HG02840 (cell line): Measurements from ENCODE around the gene SPECC1.
"Not testable (repeated sequence)": the region's sequence is repeated elsewhere in the genome, so short reads cannot be mapped to it uniquely, and the experiment has no call there.

Experiments
- ATAC-seq: cut with Tn5 transposase; IDR thresholded peaks from one replicate; pipeline ENCODE4 v1.9.1; 2021; ENCODE audit warnings: mild to moderate bottlenecking, moderate library complexity, moderate number of reproducible peaks; ENCODE audit not compliant: unreplicated experiment, low FRiP score

The SPECC1 gene, protein sequence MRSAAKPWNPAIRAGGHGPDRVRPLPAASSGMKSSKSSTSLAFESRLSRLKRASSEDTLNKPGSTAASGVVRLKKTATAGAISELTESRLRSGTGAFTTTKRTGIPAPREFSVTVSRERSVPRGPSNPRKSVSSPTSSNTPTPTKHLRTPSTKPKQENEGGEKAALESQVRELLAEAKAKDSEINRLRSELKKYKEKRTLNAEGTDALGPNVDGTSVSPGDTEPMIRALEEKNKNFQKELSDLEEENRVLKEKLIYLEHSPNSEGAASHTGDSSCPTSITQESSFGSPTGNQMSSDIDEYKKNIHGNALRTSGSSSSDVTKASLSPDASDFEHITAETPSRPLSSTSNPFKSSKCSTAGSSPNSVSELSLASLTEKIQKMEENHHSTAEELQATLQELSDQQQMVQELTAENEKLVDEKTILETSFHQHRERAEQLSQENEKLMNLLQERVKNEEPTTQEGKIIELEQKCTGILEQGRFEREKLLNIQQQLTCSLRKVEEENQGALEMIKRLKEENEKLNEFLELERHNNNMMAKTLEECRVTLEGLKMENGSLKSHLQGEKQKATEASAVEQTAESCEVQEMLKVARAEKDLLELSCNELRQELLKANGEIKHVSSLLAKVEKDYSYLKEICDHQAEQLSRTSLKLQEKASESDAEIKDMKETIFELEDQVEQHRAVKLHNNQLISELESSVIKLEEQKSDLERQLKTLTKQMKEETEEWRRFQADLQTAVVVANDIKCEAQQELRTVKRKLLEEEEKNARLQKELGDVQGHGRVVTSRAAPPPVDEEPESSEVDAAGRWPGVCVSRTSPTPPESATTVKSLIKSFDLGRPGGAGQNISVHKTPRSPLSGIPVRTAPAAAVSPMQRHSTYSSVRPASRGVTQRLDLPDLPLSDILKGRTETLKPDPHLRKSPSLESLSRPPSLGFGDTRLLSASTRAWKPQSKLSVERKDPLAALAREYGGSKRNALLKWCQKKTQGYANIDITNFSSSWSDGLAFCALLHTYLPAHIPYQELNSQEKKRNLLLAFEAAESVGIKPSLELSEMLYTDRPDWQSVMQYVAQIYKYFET

GRCh38 chr17:20009302-20010098 is at the start of gene SPECC1:
TSS of gene SPECC1 (plus strand) at chr17:20009359. CDS start at chr17:20096652, 87,293 bp downstream.
- ATAC-seq, result peak; percentile 84

DNA sequence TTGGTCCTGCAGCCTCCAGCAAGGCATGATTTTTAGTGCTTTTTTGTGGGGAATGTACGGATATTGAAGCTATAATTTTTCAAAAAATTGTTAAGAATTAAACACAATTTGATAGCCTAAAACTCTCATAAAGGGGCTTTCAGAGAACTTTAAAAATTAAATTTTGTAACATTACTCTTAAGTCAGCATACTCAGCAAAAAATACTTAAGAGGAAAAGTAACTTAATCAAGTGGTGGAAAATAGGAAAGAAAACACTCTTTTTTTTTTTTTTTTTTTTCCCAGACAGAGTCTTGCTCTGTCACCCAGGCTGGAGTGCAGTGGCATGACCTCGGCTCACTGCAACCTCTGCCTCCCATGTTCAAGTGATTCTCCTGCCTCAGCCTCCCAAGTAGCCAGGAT is 46.2 kb upstream of the SPECC1 start:
- ATAC-seq, result not testable (repeated sequence)

GRCh38 chr17:19973156-19973555 is 36.0 kb upstream of the SPECC1 start:
- no peak for ATAC-seq

- no peak for ATAC-seq
These were observed 33.6 kb upstream of the SPECC1 start for GRCh38 chr17:19975601-19976000.

DNA sequence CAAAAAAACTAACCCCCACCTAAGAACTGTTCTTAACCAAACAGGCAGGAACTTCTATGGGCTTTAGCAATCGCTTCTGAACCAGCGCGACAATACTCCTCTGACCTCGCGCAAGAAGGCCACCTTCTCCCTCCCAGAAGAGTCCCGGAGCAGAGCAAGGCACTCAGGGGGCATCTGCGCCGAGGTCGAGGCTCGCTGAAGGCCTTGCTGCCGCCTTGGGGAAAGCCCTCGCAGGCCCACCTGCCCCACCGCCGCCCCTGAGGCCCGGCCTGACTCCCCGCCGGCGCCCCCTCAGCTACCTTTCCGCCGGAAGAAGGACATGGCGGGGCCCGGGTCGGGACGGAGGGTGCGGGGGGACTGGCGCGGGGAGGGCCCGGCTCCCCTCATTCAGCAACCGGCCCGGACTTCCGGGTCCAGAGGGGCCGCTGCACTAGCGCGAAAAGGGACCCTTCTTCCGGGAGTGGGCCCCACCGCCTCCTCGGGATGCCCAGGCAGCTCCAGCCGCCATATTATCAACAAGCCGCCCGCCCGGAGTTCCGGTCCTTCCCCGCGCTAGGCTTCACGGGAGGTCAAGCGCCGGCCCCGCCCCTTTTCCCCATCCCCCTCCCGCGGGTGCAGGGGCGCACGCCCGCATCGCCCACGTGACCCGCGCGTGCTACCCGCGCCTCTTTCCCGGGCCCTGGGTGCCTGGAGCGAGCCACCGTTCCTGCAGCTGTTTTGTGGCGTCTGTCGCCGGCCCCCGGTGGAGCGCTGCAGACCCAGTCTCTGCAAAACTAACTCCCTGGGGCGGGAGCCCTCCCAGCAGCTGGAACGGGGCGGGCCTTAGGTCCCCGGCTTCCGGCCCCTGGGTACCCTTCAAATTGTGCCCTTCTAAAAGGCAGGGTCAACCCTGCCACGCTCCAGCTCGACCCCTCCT is 31.6 kb upstream of the SPECC1 start, which contains the start of gene AKAP10:
Gene AKAP10 (minus strand): TSS at position 536 of the 916 bp plus-strand sequence. CDS start 149 bp downstream, at position 387.
- ATAC-seq, result peak; percentile 85

DNA sequence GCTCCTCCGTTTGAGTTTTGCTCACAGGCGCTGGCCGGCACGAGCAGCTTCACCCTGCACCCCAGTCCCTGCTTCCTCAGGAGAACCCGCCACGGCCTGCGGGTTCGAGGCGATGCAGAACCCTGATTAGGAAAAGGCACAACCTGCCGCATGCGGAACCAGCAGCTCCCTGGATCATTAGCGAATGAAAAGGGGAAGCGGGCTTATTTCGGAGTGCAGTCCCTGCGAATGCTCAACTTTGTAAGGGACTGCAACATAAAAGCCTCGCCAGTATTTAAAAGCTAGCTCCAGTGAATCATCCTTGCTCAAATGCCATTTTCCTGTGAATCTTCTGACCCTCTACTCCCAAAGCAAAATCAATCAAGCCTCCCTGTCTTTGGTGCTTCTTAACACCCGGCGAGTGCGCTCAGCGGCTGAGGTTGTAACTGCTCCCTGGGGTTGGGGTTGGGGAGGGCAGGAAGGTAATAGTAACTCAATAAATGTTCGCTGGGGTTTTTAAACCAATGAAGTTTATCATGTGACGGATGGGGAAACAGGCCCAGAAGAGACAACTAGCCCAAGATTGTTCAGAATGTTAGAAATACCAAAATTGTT is 30.9 kb upstream of the SPECC1 start:
- peak; percentile 27 for ATAC-seq

DNA sequence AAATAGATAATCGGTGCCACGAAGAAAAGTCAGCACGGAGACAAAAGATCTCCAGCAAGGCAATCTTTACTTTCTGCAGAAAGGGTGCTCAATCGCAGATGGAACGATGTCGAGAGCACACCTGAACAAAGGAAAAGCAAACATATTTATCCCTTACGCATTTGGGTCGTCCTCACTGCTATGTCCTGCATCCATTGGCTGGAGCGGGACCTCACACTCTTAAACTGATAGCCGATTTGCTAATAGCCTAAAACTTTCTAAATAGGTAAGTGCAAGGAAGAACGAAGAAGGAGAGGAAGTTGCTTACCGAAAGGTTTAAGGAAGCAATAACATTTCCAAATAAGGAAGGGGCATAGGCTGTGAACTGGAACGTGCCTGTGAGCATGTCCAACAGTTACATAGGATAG is 30.4 kb upstream of the SPECC1 start:
- ATAC-seq, result no peak

- ATAC-seq, result no peak
These were observed 29.0 kb upstream of the SPECC1 start for GRCh38 chr17:19979917-19980770.

GRCh38 chr17:19986941-19987861 is 22.0 kb upstream of the SPECC1 start:
- ATAC-seq, result no peak

- no peak for ATAC-seq
These were observed 21.3 kb upstream of the SPECC1 start for GRCh38 chr17:19987897-19988296.

DNA sequence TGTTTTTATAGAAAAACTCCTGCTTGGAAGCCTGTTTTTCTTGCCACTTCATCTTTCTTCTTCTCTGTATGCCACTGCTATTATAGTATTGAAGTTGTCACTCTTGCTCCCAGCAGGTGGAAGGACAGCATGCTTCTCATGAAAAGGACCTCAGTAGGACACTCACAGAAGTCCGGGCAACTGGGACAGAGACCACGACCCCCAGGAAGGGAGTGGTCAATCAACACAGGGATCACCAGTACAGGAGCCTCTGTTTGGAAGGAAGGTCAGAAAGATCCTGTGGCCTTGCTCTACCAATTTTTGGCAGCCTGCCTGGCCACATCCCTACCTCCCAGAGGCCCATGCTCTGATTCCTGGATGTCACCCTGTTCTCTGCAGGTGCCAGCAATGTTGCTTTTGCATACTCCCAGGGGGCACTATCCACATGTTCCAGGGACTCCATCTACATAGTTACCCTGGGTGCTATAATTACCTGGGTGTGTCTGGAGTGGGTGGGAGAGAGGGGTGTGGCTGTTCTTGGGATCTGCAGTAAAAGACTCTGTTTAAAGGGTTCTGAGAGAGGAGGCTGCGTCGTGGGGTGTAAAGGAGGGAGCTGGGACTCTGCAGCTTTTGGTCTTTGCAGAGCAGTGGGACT is 17.8 kb upstream of the SPECC1 start:
- ATAC-seq, result no peak

DNA sequence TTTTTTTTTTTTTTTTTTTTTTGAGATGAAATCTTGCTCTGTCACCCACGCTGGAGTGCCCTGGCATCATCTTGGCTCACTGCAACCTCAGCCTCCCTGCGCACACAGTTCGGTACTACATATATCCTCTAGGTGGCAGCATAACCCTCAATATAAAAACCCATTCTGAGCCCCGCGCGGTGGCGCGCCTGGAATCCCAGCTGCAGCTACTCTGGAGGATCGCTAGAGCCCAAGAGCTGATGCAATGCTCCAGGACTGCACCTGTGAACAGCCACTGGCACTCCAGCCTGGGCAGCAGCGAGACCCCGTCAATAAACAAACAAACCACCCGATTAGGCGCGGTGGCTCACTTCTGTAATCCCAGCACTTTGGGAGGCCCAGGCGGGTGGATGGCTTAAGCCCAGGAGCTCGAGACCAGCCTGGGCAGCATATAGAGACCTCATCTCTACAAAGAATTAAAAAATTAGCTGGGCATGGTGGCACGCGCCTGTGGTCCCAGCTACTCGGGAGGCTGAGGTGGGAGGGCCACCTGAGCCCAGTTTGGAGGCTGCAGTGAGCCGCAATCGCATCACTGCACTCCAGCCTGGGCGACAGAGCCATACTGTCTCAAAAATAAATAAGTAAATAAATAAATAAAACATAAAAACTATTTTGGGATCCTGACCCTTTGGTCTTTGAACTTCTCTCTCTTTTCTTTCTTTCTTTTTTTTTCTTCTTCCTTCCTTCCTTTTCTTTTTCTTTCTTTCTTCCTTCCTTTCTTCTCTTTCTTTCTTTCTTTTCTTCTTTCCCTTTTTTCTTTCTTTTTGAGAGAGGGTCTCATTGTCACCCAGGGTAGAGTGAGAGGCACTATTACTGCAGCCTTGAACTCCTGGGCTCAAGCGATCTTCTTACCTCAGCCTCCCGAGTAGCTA is 16.1 kb upstream of the SPECC1 start:
- ATAC-seq, result peak; percentile 75

- ATAC-seq, result no peak
These were observed 13.1 kb upstream of the SPECC1 start for GRCh38 chr17:19996086-19996485.

GRCh38 chr17:19996502-19996901 is 12.7 kb upstream of the SPECC1 start:
- ATAC-seq, result no peak
